Heart right ventricle (tissue), 16 donors: ENCODE data around the gene RPA3. TPM values are rescaled to one million over a fixed set of nuclear protein-coding genes. Genes with fewer than 3 reads are reported as not detected.

Source experiments
- ATAC-seq, 8 donors: fragments of 200-7000 bp; cut with Tn5 transposase; one replicate each; pipeline ENCODE4 v1.9.1; 2020; ENCODE audit warnings: mild to moderate bottlenecking in 8 of 8, moderate library complexity in 8 of 8, moderate number of reproducible peaks in 1 of 8
- DNase-seq, 2 donors: peaks; one replicate each; pipeline ENCODE4 v3.0.0-alpha.2; 2020
- H3K27ac ChIP-seq, 10 donors: fragments of 200-600 bp; sonication (generic) in 2 of 10; one replicate each; pipeline versions ENCODE4 v1.5.0 to v1.8.0; 2020 to 2022; ENCODE audit warnings: mild to moderate bottlenecking in 3 of 10
- H3K27me3 ChIP-seq, 7 donors: fragments of 200-600 bp; one replicate each; pipeline ENCODE4 v1.8.0; 2021 to 2022; ENCODE audit warnings: mild to moderate bottlenecking in 2 of 7
- H3K36me3 ChIP-seq, 9 donors: fragments of 200-600 bp; sonication (generic) in 1 of 9; one replicate each; pipeline versions ENCODE4 v1.5.0 to v1.8.0; 2020 to 2022; ENCODE audit warnings: mild to moderate bottlenecking in 2 of 9
- H3K4me1 ChIP-seq, 9 donors: fragments of 200-600 bp; sonication (generic) in 1 of 9; one replicate each; pipeline versions ENCODE4 v1.5.0 to v1.8.0; 2020 to 2022; ENCODE audit warnings: mild to moderate bottlenecking in 4 of 9
- H3K4me3 ChIP-seq, 10 donors: fragments of 200-600 bp; sonication (generic) in 2 of 10; one replicate each; pipeline versions ENCODE4 v1.5.0 to v1.8.0; 2020 to 2022; ENCODE audit warnings: mild to moderate bottlenecking in 7 of 10, moderate library complexity in 2 of 10
- H3K9me3 ChIP-seq, 11 donors: fragments of 200-600 bp in 10 of 11; sonication (generic) in 2 of 11; one replicate each; pipeline versions ENCODE4 v1.5.0 to v1.8.0; 2013 to 2022; ENCODE audit warnings: mild to moderate bottlenecking in 2 of 11, control low read depth in 1 of 11, moderate library complexity in 1 of 11
- CTCF ChIP-seq, 9 donors: fragments of 200-600 bp; sonication (generic) in 2 of 9; IDR thresholded peaks; one replicate each; pipeline versions ENCODE4 v1.5.0 to v1.8.0; 2021 to 2022; ENCODE audit warnings: antibody characterized with exemption in 9 of 9, mild to moderate bottlenecking in 5 of 9, moderate library complexity in 1 of 9
- WGBS, 2 donors: extraction: QIAGEN DNeasy Blood & Tissue Kit; methylation state at CpG; one replicate each; pipeline ENCODE4 v1.1.7; 2013; ENCODE audit warnings: inconsistent platforms in 1 of 2; 5-methylcytosine and 5-hydroxymethylcytosine counted together
- intact Hi-C, 10 donors: fragments of 100-400 bp; cut with DNase I; formaldehyde crosslinking; loops; one replicate each; pipeline versions ENCODE4 v1.11.1 to v1.14.2; 2022
- polyA plus RNA-seq, 2 donors: library from polyadenylated mRNA; stranded (reverse); fragments of 200-250 nt; gene quantifications; one replicate each; pipeline ENCODE4 v1.2.3, GENCODE V29; 2013
- total RNA-seq, 10 donors: library from RNA; stranded (reverse); fragmentation: NEBNext Ultra II Directional in 3 of 10; extraction: Animal tissue kit (Norgen Biotek cat#: 25700) in 3 of 10; gene quantifications; one replicate each; pipeline versions ENCODE4 v1.2.1 to v1.2.4, GENCODE V29; 2021 to 2023
- donor health status: Arrhythmogenic right ventricular cardiomyopathy.
- donor health status: ischemic (EF 13 %, LVEDD 7.1; RV severe dilation, severe dysfunction).
- donor health status: healthy with polysubstance abuse.
- donor health status: DM: no; HTN: yes; CAD: no.
- donor health status: DM: no; HTN: no; CAD: no.
- donor health status: ischemic (EF 25% LVEDD 6.9; RV normal size, moderate dysfunction).
- donor health status: ischemic (EF 25% LVEDD 5.7; RV mildly dilated, moderate dysfunction).
- donor health status: healthy.
- donor health status: DM: yes; HTN: yes; CAD: no.
- donor health status: Ischemic cardiomyopathy.
- donor health status: ischemic (EF 35%, LVEDD 5.7; RV mildly dilated, moderate dysfunction).
- donor health status: nonischemic (EF 11% LVEDD 7.7; RV severe dilation, severe dysfunction).
- donor health status: DM: yes; HTN: yes; CAD: no.
- donor health status: PGD.
- donor health status: ischemic (EF 29% LVEDD 5.4; RV normal size, mild dysfunction).
- donor health status: nonischemic (EF 23%, LVEDD 6.1; RV moderate dilation, normal function).

RPA3 gene
- total and polyA plus RNA-seq, 12 donors: 15.9 to 25.9 (median 22.1) TPM

- 84 to 85% methylated on average over 6 of the region's 6 CpGs for WGBS, 2 donors
- no peak overlapping the region for H3K27ac ChIP-seq
- H3K4me1 ChIP-seq: peaks cover 0 to 27% (median 6%) of the 10 kb centered on the region in 9 donors
- H3K4me3 ChIP-seq: no peak overlapping the region
- intact Hi-C loops: loop anchor here in 1 of 10 donors (10.0 kb wide), 1 partner anchor 539 kb away; no protein-coding TSS in a partner anchor
- H3K27me3 ChIP-seq: no peaks in the 10 kb centered on the region
- peaks cover 0 to 9% (median 0%) of the 10 kb centered on the region in 11 donors for H3K9me3 ChIP-seq
- DNase-seq (no peak), ATAC-seq (no peak)
- TF ChIP-seq CTCF (IDR thresholded peaks at IDR 0.05): no peak
- peaks cover 0 to 30% (median 0%) of the 10 kb centered on the region in 9 donors for H3K36me3 ChIP-seq
These were observed 42.7 kb downstream of the RPA3 start for GRCh38 chr7:7675686-7676085.

- Histone ChIP-seq H3K4me3 (no peak overlapping the region), H3K9me3 (peaks cover 0 to 9% (median 0%) of the 10 kb centered on the region in 11 donors), H3K27ac (no peak overlapping the region), H3K36me3 (peaks cover 0 to 30% (median 0%) of the 10 kb centered on the region in 9 donors), H3K27me3 (no peaks in the 10 kb centered on the region), H3K4me1 (peaks cover 0 to 28% (median 6%) of the 10 kb centered on the region in 9 donors)
- DNase-seq: no peak
- intact Hi-C loops: loop anchor here in 1 of 10 donors (10.0 kb wide), 1 partner anchor 542 kb away; no protein-coding TSS in a partner anchor
- no peak for ATAC-seq
- TF ChIP-seq CTCF (IDR thresholded peaks at IDR 0.05): no peak
- 61 to 85% methylated on average over 2 of the region's 2 CpGs for WGBS, 2 donors
These were observed 45.2 kb downstream of the RPA3 start for GRCh38 chr7:7673240-7673550.

- Histone ChIP-seq H3K36me3 (peaks cover 0 to 30% (median 0%) of the 10 kb centered on the region in 9 donors), H3K4me3 (no peak overlapping the region), H3K4me1 (peaks cover 0 to 28% (median 6%) of the 10 kb centered on the region in 9 donors), H3K27me3 (no peaks in the 10 kb centered on the region), H3K27ac (no peak overlapping the region), H3K9me3 (peaks cover 0 to 4% (median 0%) of the 10 kb centered on the region in 11 donors)
- ATAC-seq (no peak), DNase-seq (no peak)
- intact Hi-C loops: loop anchor here in 1 of 10 donors (10.0 kb wide), 1 partner anchor 542 kb away; no protein-coding TSS in a partner anchor
- no peak for TF ChIP-seq CTCF (IDR thresholded peaks at IDR 0.05)
- WGBS, 2 donors: 75 to 81% methylated on average over 6 of the region's 6 CpGs
These were observed 45.7 kb downstream of the RPA3 start for GRCh38 chr7:7672545-7673239.

- H3K27me3 ChIP-seq: no peaks in the 10 kb centered on the region
- WGBS, 2 donors: 58 to 72% methylated on average over 3 of the region's 3 CpGs
- ATAC-seq: no peak
- peak overlapping the region in 3 of 10 donors; percentile 0 to 49 (median 35) for H3K27ac ChIP-seq
- H3K36me3 ChIP-seq: peaks cover 0 to 22% (median 0%) of the 10 kb centered on the region in 9 donors
- no peak for TF ChIP-seq CTCF (IDR thresholded peaks at IDR 0.05)
- intact Hi-C loops: loop anchor here in 1 of 10 donors (10.0 kb wide), 1 partner anchor 543 kb away; no protein-coding TSS in a partner anchor
- no peak overlapping the region for H3K4me3 ChIP-seq
- no peaks in the 10 kb centered on the region for H3K9me3 ChIP-seq
- peaks cover 0 to 28% (median 6%) of the 10 kb centered on the region in 9 donors for H3K4me1 ChIP-seq
- no peak for DNase-seq
These were observed 47.0 kb downstream of the RPA3 start for GRCh38 chr7:7671361-7671760.
